ENCODE results near the gene SSC5D.

DNA sequence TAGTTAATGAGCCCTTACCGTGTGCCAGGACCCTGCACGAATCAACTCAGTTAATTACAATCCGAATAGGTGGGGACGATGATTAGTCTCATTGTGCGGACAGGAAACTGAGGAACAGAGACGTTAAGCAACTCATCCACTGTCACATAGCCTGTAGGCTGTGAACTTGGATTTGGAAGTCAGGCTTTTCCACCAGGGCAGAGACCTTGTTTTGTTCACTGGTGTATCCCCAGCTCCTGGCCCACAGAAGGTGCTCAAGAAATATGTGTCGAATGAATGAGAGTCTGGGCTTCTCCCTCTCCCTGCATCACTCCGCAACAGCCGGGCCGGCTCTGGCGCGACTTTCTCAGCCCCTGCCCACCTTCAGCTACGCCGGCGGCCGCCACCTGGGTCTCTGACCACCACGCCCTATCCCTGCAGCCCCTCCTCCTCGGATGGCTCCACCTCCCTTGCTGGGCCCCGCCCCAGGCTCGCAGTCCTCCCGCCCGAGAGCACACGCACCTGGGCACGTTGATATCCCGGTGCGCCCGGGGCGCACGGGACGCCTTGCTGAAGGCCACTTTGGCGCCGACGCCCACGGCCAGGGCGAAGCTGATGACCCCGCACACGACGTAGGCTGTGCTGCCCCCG, 46.4 kb upstream of the SSC5D start:
- TF ChIP-seq, protein P1, sequence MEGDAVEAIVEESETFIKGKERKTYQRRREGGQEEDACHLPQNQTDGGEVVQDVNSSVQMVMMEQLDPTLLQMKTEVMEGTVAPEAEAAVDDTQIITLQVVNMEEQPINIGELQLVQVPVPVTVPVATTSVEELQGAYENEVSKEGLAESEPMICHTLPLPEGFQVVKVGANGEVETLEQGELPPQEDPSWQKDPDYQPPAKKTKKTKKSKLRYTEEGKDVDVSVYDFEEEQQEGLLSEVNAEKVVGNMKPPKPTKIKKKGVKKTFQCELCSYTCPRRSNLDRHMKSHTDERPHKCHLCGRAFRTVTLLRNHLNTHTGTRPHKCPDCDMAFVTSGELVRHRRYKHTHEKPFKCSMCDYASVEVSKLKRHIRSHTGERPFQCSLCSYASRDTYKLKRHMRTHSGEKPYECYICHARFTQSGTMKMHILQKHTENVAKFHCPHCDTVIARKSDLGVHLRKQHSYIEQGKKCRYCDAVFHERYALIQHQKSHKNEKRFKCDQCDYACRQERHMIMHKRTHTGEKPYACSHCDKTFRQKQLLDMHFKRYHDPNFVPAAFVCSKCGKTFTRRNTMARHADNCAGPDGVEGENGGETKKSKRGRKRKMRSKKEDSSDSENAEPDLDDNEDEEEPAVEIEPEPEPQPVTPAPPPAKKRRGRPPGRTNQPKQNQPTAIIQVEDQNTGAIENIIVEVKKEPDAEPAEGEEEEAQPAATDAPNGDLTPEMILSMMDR (IDR thresholded peaks at IDR 0.05) = no peak
- no peak for TF ChIP-seq POLR2A (IDR thresholded peaks at IDR 0.05)

Measured in uterus (tissue), 2 donors.